ENCODE measurements around the gene BEST4.
A peak's percentile ranks its signal among the peaks of the same experiment; 100 is the strongest.

BEST4 gene

DNA sequence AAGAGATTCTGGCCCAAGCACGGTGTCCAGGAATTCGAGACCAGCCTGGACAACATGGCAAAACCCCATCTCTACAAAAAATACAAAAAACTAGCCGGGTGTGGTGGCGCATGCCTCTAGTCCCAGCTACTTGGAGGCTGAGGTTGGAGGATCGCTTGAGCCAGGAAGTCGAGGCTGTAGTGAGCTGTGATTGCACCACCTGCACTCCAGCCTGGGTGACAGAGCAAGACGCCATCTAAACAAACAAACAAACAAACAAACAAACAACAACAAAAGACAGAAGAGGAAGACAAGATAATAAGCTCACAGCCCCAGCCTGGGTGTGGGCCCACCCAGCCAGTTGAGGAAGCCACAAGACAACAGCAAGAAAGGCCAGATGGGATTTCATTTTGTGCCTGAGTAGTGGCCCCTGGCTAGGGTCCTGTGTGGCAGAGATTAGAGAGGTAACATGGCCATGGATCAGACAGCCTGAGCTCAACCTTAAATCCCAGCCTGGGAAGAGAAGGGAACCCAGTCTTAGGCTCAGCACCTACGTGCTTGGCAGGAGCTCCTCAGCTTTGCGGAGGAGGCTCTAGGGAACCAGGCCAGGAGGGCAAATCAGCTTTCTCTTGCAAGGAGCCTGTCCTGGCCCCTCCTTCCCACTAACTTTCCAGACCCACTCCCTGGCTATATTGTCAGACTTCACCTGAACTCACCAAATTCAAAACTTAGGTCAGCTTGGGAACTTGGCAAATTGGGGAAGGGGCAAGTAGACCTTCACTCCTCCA lies 4.9 kb upstream of the BEST4 start:
- H3K27ac ChIP-seq: no peak overlapping the region
- TF ChIP-seq ZFX (IDR thresholded peaks at IDR 0.05): no peak
- TF ChIP-seq, protein P1, sequence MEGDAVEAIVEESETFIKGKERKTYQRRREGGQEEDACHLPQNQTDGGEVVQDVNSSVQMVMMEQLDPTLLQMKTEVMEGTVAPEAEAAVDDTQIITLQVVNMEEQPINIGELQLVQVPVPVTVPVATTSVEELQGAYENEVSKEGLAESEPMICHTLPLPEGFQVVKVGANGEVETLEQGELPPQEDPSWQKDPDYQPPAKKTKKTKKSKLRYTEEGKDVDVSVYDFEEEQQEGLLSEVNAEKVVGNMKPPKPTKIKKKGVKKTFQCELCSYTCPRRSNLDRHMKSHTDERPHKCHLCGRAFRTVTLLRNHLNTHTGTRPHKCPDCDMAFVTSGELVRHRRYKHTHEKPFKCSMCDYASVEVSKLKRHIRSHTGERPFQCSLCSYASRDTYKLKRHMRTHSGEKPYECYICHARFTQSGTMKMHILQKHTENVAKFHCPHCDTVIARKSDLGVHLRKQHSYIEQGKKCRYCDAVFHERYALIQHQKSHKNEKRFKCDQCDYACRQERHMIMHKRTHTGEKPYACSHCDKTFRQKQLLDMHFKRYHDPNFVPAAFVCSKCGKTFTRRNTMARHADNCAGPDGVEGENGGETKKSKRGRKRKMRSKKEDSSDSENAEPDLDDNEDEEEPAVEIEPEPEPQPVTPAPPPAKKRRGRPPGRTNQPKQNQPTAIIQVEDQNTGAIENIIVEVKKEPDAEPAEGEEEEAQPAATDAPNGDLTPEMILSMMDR (conservative IDR thresholded peaks at IDR 0.05): no peak

- TF ChIP-seq, protein P1 (conservative IDR thresholded peaks at IDR 0.05): no peak
- no peak for TF ChIP-seq ZFX (IDR thresholded peaks at IDR 0.05)
- H3K27ac ChIP-seq: no peak overlapping the region
Measured at GRCh38 chr1:44790968-44791801, 3.2 kb upstream of the BEST4 start.

DNA sequence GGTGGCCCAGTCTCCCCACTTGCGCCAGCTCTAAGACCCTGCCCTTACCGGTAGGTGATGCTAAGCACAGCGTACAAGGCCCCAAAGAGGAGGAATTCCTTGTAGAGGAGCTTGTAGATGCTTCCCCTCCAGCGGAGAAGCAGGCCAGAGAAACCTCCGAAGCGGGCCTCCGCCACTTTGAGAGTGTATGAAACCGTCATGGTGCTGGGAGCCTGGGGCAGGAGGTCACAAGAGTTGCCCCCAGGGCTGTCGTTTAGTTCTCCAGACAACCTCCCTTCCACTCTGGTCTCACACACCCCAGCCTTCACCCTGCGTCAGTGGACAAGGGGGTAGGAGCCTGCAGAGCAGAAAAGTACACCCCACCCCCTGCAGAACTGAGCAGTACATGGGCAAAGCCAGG lies 464 bp downstream of the BEST4 start:
- no peak for TF ChIP-seq ZFX (IDR thresholded peaks at IDR 0.05)
- TF ChIP-seq, protein P1 (conservative IDR thresholded peaks at IDR 0.05): no peak
- H3K27ac ChIP-seq: no peak overlapping the region

- H3K27ac ChIP-seq: no peak overlapping the region
Measured at GRCh38 chr1:44786841-44787426, 1.0 kb downstream of the BEST4 start.

DNA sequence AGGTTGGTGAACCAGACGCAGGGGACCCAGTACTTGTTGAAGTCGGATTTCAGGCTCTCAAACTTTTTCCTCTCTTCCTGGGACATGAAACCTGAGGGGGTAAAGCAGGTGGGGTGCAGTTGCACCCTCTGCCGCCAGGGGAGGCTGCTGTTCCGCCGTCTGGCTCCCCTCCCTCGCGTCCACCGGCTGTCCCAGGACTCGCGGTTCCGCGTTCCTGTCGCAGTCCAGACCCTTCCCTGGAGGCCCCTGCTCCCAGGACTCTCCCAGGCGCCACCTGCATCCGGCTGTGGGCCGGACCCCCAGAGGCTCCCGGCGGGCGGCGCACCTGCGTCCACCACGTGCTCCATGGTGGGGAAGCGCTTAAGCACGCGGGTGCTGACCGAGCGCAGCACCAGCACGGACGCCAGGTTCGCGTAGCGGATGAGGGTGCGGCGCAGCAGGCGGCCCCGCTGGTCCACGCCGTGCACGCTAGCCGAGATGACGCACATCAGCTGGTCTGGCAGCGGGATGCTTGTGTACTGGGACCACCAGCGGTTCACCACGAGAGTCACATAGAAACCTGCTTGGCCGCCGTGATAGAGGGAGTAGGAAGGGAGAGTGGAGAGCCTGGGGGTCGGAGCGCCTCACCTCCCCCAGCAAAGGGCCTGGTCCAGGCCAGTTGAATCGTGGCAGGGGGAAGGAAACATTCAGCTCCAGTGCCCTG lies 1.7 kb downstream of the BEST4 start:
- H3K27ac ChIP-seq: no peak overlapping the region
- TF ChIP-seq, protein P1 (conservative IDR thresholded peaks at IDR 0.05): peak; percentile 90
- no peak for TF ChIP-seq ZFX (IDR thresholded peaks at IDR 0.05)

More at GRCh38 chr1:44786841-44787426, 1.0 kb downstream of the BEST4 start:
- TF ChIP-seq, protein P1 (conservative IDR thresholded peaks at IDR 0.05): no peak
- no peak for TF ChIP-seq ZFX (IDR thresholded peaks at IDR 0.05)

DNA sequence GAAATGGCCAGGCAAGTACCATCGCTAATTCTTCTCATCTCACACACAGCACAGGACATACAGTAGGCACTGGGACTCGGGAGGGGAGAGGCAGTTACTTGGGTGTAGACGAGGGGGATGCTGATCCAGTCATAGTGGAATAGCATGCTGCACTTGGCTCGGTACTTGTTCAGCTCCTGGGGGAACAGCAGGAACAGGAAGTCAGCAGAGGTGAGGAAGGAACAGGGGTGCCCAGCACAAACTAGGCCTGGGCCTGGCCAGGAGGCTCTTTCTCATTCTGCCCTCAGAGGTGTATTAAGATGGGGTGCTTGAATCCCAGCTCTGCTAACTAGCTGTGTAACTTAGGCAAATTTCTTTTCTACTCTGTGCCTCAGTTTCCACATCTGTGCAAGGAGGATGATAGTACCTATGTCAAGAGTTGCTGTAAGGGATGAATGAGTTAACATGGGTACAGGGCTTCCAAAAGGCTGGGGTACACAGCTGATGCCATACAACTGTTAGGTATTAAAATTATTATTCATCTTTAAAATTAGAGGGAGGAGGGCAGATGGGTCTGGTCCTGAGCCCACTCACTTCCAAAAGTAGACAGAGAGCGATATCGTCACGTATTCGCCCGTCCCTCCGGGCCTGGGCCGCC lies 2.4 kb downstream of the BEST4 start:
- no peak overlapping the region for H3K27ac ChIP-seq
- no peak for TF ChIP-seq ZFX (IDR thresholded peaks at IDR 0.05)
- TF ChIP-seq, protein P1 (conservative IDR thresholded peaks at IDR 0.05): no peak

Data from C4-2B (cell line).